H9 (cell line): ENCODE results near the gene PPP1CB. TPM values are rescaled to one million over a fixed set of nuclear protein-coding genes. Genes with fewer than 3 reads are reported as not detected.

ENCODE experiments used
- DNase-seq: peaks from one replicate; pipeline ENCODE4 v3.0.0-alpha.2; 2017
- H2AFZ ChIP-seq: one replicate; pipeline ENCODE4 v1.6.1; 2013; ENCODE audit warnings: mild to moderate bottlenecking, low read length, control low read depth, moderate library complexity
- H2AK5ac ChIP-seq: 2 replicates; pipeline ENCODE4 v1.6.1; 2013; ENCODE audit warnings: low read length, control low read depth, mixed read lengths; ENCODE audit not compliant: insufficient read length
- H2BK120ac ChIP-seq: one replicate; pipeline ENCODE4 v1.6.1; 2013; ENCODE audit warnings: low read depth, mild to moderate bottlenecking, low read length, control low read depth, inconsistent platforms; ENCODE audit not compliant: poor library complexity, severe bottlenecking
- H2BK12ac ChIP-seq: 2 replicates; pipeline ENCODE4 v1.6.1; 2013; ENCODE audit warnings: low read length, control low read depth, mixed read lengths, low read depth; ENCODE audit not compliant: insufficient read length
- H2BK15ac ChIP-seq: 2 replicates; pipeline ENCODE4 v1.6.1; 2013; ENCODE audit warnings: low read depth, low read length, control low read depth
- H2BK20ac ChIP-seq: one replicate; pipeline ENCODE4 v1.6.1; 2013; ENCODE audit warnings: low read depth, mild to moderate bottlenecking, low read length, control low read depth, inconsistent platforms; ENCODE audit not compliant: poor library complexity, severe bottlenecking
- H2BK5ac ChIP-seq: 2 replicates; pipeline ENCODE4 v1.6.1; 2013; ENCODE audit warnings: low read length, control low read depth, mixed read lengths; ENCODE audit not compliant: insufficient read length
- H3K14ac ChIP-seq: 2 replicates; pipeline ENCODE4 v1.6.1; 2013; ENCODE audit warnings: low read length, control low read depth; ENCODE audit not compliant: insufficient read depth
- H3K18ac ChIP-seq: 2 replicates; pipeline ENCODE4 v1.6.1; 2013; ENCODE audit warnings: low read depth, mild to moderate bottlenecking, mixed read lengths, low read length, control low read depth; ENCODE audit not compliant: insufficient read length
- H3K23ac ChIP-seq: 2 replicates; pipeline ENCODE4 v1.6.1; 2013; ENCODE audit warnings: low read length, control low read depth, mixed read lengths, low read depth; ENCODE audit not compliant: insufficient read length
- H3K23me2 ChIP-seq: 2 replicates; pipeline ENCODE4 v1.6.1; 2013; ENCODE audit warnings: low read depth, mild to moderate bottlenecking, mixed read lengths, low read length, control low read depth; ENCODE audit not compliant: insufficient read length, poor library complexity, severe bottlenecking
- H3K27ac ChIP-seq: 2 replicates; pipeline ENCODE4 v1.5.1; 2013; ENCODE audit warnings: low read length, control low read depth, mixed read lengths, low read depth; ENCODE audit not compliant: insufficient read length
- H3K27me3 ChIP-seq: 2 replicates; pipeline ENCODE4 v1.6.1; 2013; ENCODE audit warnings: low read length, control low read depth, inconsistent platforms; ENCODE audit not compliant: insufficient read depth
- H3K4ac ChIP-seq: 2 replicates; pipeline ENCODE4 v1.6.1; 2013; ENCODE audit warnings: low read depth, mild to moderate bottlenecking, control low read depth, inconsistent platforms, low read length, moderate library complexity
- H3K4me1 ChIP-seq: 2 replicates; pipeline ENCODE4 v1.6.1; 2013; ENCODE audit warnings: low read length, control low read depth, inconsistent platforms; ENCODE audit not compliant: insufficient read depth
- H3K4me2 ChIP-seq: 2 replicates; pipeline ENCODE4 v1.6.1; 2013; ENCODE audit warnings: low read length, control low read depth, mixed read lengths; ENCODE audit not compliant: insufficient read length, insufficient read depth
- H3K56ac ChIP-seq: 2 replicates; pipeline ENCODE4 v1.6.1; 2013; ENCODE audit warnings: low read depth, mild to moderate bottlenecking, mixed read lengths, low read length, control low read depth; ENCODE audit not compliant: insufficient read length
- H3K79me1 ChIP-seq: 2 replicates; pipeline ENCODE4 v1.6.1; 2013; ENCODE audit warnings: low read depth, mild to moderate bottlenecking, moderate library complexity, low read length, control low read depth, inconsistent platforms; ENCODE audit not compliant: insufficient read depth, poor library complexity, severe bottlenecking
- H3K79me2 ChIP-seq: 2 replicates; pipeline ENCODE4 v1.6.1; 2013; ENCODE audit warnings: low read length, control low read depth, inconsistent platforms; ENCODE audit not compliant: insufficient read depth
- H3K9ac ChIP-seq: 2 replicates; pipeline ENCODE4 v1.6.1; 2013; ENCODE audit warnings: low read length, control low read depth, mixed read lengths; ENCODE audit not compliant: insufficient read length; ENCODE audit errors: extremely low read depth
- H3K9me3 ChIP-seq: one replicate; pipeline ENCODE4 v1.6.1; 2013; ENCODE audit warnings: low read depth, low read length, inconsistent platforms; ENCODE audit not compliant: control insufficient read depth
- H3T11ph ChIP-seq: one replicate; pipeline ENCODE4 v1.6.1; 2013; ENCODE audit warnings: mild to moderate bottlenecking, low read length, control low read depth, inconsistent platforms
- H4K20me1 ChIP-seq: one replicate; pipeline ENCODE4 v1.6.1; 2013; ENCODE audit not compliant: control insufficient read depth, insufficient read length, insufficient read depth
- H4K5ac ChIP-seq: 2 replicates; pipeline ENCODE4 v1.6.1; 2013; ENCODE audit warnings: low read depth, mild to moderate bottlenecking, mixed read lengths, low read length, control low read depth; ENCODE audit not compliant: insufficient read length
- H4K8ac ChIP-seq: replicated peaks from 2 replicates; pipeline ENCODE4 v1.6.1; 2013; ENCODE audit warnings: low read length, control low read depth, mixed read lengths, low read depth; ENCODE audit not compliant: insufficient read length
- H4K91ac ChIP-seq: 2 replicates; pipeline ENCODE4 v1.6.1; 2013; ENCODE audit warnings: low read depth, mild to moderate bottlenecking, moderate library complexity, mixed read lengths, low read length, control low read depth; ENCODE audit not compliant: insufficient read length
- H3K27ac Mint-ChIP-seq, 3 experiments: 2 replicates in 2 of 3; 3 replicates in 1 of 3; pipeline ENCODE4 v1.8.0; 2020 to 2021; ENCODE audit warnings: mixed read lengths in 3 of 3, mild to moderate bottlenecking in 1 of 3, moderate library complexity in 1 of 3
- H3K27me3 Mint-ChIP-seq: 2 replicates; pipeline ENCODE4 v1.8.0; 2021; ENCODE audit warnings: low read depth, mild to moderate bottlenecking, moderate library complexity, mixed read lengths
- H3K36me3 Mint-ChIP-seq, 3 experiments: 2 replicates in 2 of 3; 3 replicates in 1 of 3; pipeline ENCODE4 v1.8.0; 2020 to 2021; ENCODE audit warnings: low read depth in 3 of 3, mixed read lengths in 3 of 3; ENCODE audit not compliant: insufficient read depth in 1 of 3
- H3K4me1 Mint-ChIP-seq, 2 experiments: 2 replicates each; pipeline ENCODE4 v1.8.0; 2020; ENCODE audit warnings: mixed read lengths in 2 of 2
- H3K4me3 Mint-ChIP-seq, 2 experiments: 2 replicates in 1 of 2; 3 replicates in 1 of 2; pipeline ENCODE4 v1.8.0; 2020 to 2021; ENCODE audit warnings: mild to moderate bottlenecking in 2 of 2, mixed read lengths in 2 of 2, moderate library complexity in 1 of 2
- H3K9me3 Mint-ChIP-seq, 2 experiments: 2 replicates in 1 of 2; 3 replicates in 1 of 2; pipeline ENCODE4 v1.8.0; 2020; ENCODE audit warnings: mild to moderate bottlenecking in 2 of 2, mixed read lengths in 2 of 2, moderate library complexity in 1 of 2
- CTCF ChIP-seq: fragments of 200-600 bp; sonication (generic); conservative IDR thresholded peaks from 3 replicates; pipeline ENCODE4 v1.8.0; 2021; ENCODE audit warnings: antibody characterized with exemption, mild to moderate bottlenecking
- WGBS: extraction: QIAGEN DNeasy Blood & Tissue Kit; methylation state at CpG from one replicate; pipeline ENCODE4 v1.1.7; 2013; ENCODE audit warnings: missing lambda C conversion rate, low lambda C conversion rate, mixed read lengths; ENCODE audit not compliant: insufficient read length; ENCODE audit errors: extremely low coverage; 5-methylcytosine and 5-hydroxymethylcytosine counted together
- total RNA-seq: library from RNA; stranded (reverse); gene quantifications from 2 replicates; pipeline ENCODE4 v1.2.1, GENCODE V29; 2021

Gene PPP1CB
- total RNA-seq, 1 experiment from 2014 or later = 184 TPM

- H2AFZ ChIP-seq = no peak overlapping the region
- H3K18ac ChIP-seq = no peak overlapping the region
- no peaks in the 10 kb centered on the region for H3K27me3 ChIP-seq
- H4K5ac ChIP-seq = no peak overlapping the region
- H2AK5ac ChIP-seq = no peak overlapping the region
- no peak overlapping the region for H3K4me3 Mint-ChIP-seq
- no CpG with 5 or more reads among the region's 5 CpGs for WGBS
- no peak overlapping the region for H2BK12ac ChIP-seq
- peaks cover 19 to 53% (median 49%) of the 10 kb centered on the region in 3 experiments; a peak in 6 of 7 replicates for H3K36me3 Mint-ChIP-seq
- no peak overlapping the region for H3K9ac ChIP-seq
- no peak overlapping the region for H3K4ac ChIP-seq
- no peak overlapping the region for H4K91ac ChIP-seq
- no peak for TF ChIP-seq CTCF
- no peaks in the 10 kb centered on the region for H3K27me3 Mint-ChIP-seq
- peaks cover 12% of the 10 kb centered on the region for H3K79me1 ChIP-seq
- no peak overlapping the region for H3K14ac ChIP-seq
- no peak overlapping the region for H2BK5ac ChIP-seq
- H3T11ph ChIP-seq = no peak overlapping the region
- H3K27ac Mint-ChIP-seq = no peak overlapping the region; a peak in 1 of 7 replicates
- no peaks in the 10 kb centered on the region for H3K4me1 ChIP-seq
- H3K4me1 Mint-ChIP-seq = peaks cover 0 to 5% of the 10 kb centered on the region in 2 experiments; a peak in 1 of 4 replicates
- no peak overlapping the region for H2BK15ac ChIP-seq
- H4K8ac ChIP-seq = no peak overlapping the region
- H3K23me2 ChIP-seq = no peaks in the 10 kb centered on the region
- no peak overlapping the region for H3K4me2 ChIP-seq
- DNase-seq = no peak
- H3K9me3 Mint-ChIP-seq = no peaks in the 10 kb centered on the region
- peaks cover 8% of the 10 kb centered on the region; the same call in 1 of the 2 replicates for H3K79me2 ChIP-seq
- no peaks in the 10 kb centered on the region for H4K20me1 ChIP-seq
- no peak overlapping the region for H3K23ac ChIP-seq
- H3K9me3 ChIP-seq = no peaks in the 10 kb centered on the region
- H2BK120ac ChIP-seq = no peak overlapping the region
- H2BK20ac ChIP-seq = no peak overlapping the region
- no peak overlapping the region for H3K56ac ChIP-seq
- H3K27ac ChIP-seq = no peak overlapping the region
Observed at GRCh38 chr2:28778392-28778791, 26.8 kb downstream of the PPP1CB start.
